Measurements from ENCODE around the gene TRHDE.

GRCh38 chr12:72359416-72359815 is 87.2 kb downstream of the TRHDE start:
- TF ChIP-seq, protein P1, sequence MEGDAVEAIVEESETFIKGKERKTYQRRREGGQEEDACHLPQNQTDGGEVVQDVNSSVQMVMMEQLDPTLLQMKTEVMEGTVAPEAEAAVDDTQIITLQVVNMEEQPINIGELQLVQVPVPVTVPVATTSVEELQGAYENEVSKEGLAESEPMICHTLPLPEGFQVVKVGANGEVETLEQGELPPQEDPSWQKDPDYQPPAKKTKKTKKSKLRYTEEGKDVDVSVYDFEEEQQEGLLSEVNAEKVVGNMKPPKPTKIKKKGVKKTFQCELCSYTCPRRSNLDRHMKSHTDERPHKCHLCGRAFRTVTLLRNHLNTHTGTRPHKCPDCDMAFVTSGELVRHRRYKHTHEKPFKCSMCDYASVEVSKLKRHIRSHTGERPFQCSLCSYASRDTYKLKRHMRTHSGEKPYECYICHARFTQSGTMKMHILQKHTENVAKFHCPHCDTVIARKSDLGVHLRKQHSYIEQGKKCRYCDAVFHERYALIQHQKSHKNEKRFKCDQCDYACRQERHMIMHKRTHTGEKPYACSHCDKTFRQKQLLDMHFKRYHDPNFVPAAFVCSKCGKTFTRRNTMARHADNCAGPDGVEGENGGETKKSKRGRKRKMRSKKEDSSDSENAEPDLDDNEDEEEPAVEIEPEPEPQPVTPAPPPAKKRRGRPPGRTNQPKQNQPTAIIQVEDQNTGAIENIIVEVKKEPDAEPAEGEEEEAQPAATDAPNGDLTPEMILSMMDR (IDR thresholded peaks at IDR 0.05; ENCODE audit: insufficient read depth, low read length, poor library complexity, severe bottlenecking): no peak
- no peak for TF ChIP-seq EZH2phosphoT487 (conservative IDR thresholded peaks at IDR 0.05; ENCODE audit: low read length)

Measured in SU-DHL-6 (cell line).